NCI-H748 (cell line): ENCODE measurements around the gene SCGB1D1.

Experiments
- DNase-seq: peaks from one replicate; lab custom pipeline; 2025; ENCODE audit not compliant: unreplicated experiment; lab: John Stamatoyannopoulos, UW

The SCGB1D1 gene

GRCh38 chr11:62190011-62190410, at the start of gene SCGB1D1:
SCGB1D1 (plus strand) TSS chr11:62190216; CDS start chr11:62190285, 69 bp downstream.
- no peak for DNase-seq

- no peak for DNase-seq
Observed at GRCh38 chr11:62140304-62141110, 49.5 kb upstream of the SCGB1D1 start.

GRCh38 chr11:62141111-62142042, 48.6 kb upstream of the SCGB1D1 start:
- no peak for DNase-seq

GRCh38 chr11:62142043-62142375, 48.0 kb upstream of the SCGB1D1 start:
- DNase-seq: no peak

- no peak for DNase-seq
Observed at GRCh38 chr11:62142921-62143320, 47.1 kb upstream of the SCGB1D1 start.

GRCh38 chr11:62143727-62144126, 46.3 kb upstream of the SCGB1D1 start:
- DNase-seq: no peak

- DNase-seq: no peak
Observed at GRCh38 chr11:62144641-62145255, 45.3 kb upstream of the SCGB1D1 start.

GRCh38 chr11:62145261-62145871, 44.6 kb upstream of the SCGB1D1 start:
- no peak for DNase-seq

- DNase-seq: no peak
Observed at GRCh38 chr11:62146476-62147200, 43.4 kb upstream of the SCGB1D1 start.

- DNase-seq: no peak
Observed at GRCh38 chr11:62147545-62147944, 42.5 kb upstream of the SCGB1D1 start.

GRCh38 chr11:62148271-62148980, 41.6 kb upstream of the SCGB1D1 start:
- no peak for DNase-seq

GRCh38 chr11:62149986-62150886, 39.8 kb upstream of the SCGB1D1 start:
- no peak for DNase-seq

GRCh38 chr11:62150887-62151736, 38.9 kb upstream of the SCGB1D1 start:
- no peak for DNase-seq

GRCh38 chr11:62151737-62152102, 38.3 kb upstream of the SCGB1D1 start:
- DNase-seq: no peak

- no peak for DNase-seq
Observed at GRCh38 chr11:62152245-62153086, 37.5 kb upstream of the SCGB1D1 start.

GRCh38 chr11:62153087-62153395, 37.0 kb upstream of the SCGB1D1 start:
- DNase-seq: no peak

- DNase-seq: no peak
Observed at GRCh38 chr11:62153617-62154016, 36.4 kb upstream of the SCGB1D1 start.
